Thyroid gland (tissue), 4 donors: ENCODE results near the gene TBX2.

ENCODE experiments used
- POLR2A ChIP-seq, 2 donors: fragments of 450-650 bp; IDR thresholded peaks; one replicate each; pipeline ENCODE4 v1.6.1; 2017; ENCODE audit warnings: antibody characterized with exemption in 2 of 2, mild to moderate bottlenecking in 2 of 2, moderate library complexity in 1 of 2
- TF ChIP-seq, protein P1 (sequence below), 6 experiments: fragments of 200-600 bp in 3 of 6; fragments of 450-650 bp in 3 of 6; sonication (generic) in 3 of 6; IDR thresholded peaks; one replicate each; pipeline ENCODE4 v1.5.1; 2016 to 2019; ENCODE audit warnings: antibody characterized with exemption in 6 of 6, mild to moderate bottlenecking in 2 of 6, inconsistent platforms in 1 of 6, moderate library complexity in 1 of 6

GRCh38 chr17:61383689-61384201, 15.9 kb upstream of the TBX2 start:
- TF ChIP-seq, protein P1, sequence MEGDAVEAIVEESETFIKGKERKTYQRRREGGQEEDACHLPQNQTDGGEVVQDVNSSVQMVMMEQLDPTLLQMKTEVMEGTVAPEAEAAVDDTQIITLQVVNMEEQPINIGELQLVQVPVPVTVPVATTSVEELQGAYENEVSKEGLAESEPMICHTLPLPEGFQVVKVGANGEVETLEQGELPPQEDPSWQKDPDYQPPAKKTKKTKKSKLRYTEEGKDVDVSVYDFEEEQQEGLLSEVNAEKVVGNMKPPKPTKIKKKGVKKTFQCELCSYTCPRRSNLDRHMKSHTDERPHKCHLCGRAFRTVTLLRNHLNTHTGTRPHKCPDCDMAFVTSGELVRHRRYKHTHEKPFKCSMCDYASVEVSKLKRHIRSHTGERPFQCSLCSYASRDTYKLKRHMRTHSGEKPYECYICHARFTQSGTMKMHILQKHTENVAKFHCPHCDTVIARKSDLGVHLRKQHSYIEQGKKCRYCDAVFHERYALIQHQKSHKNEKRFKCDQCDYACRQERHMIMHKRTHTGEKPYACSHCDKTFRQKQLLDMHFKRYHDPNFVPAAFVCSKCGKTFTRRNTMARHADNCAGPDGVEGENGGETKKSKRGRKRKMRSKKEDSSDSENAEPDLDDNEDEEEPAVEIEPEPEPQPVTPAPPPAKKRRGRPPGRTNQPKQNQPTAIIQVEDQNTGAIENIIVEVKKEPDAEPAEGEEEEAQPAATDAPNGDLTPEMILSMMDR (IDR thresholded peaks at IDR 0.05): no peak
- TF ChIP-seq POLR2A (IDR thresholded peaks at IDR 0.05): no peak
